Fibroblast of lung (primary cell): ENCODE measurements around the gene VPS13D. TPM values are rescaled to one million over a fixed set of nuclear protein-coding genes. Genes with fewer than 3 reads are reported as not detected.

Experiments used
- DNase-seq, 2 donors: peaks; one replicate each; pipeline versions ENCODE4 v3.0.0 to v3.0.0-alpha.2; 2010; ENCODE audit warnings: low read depth in 2 of 2
- H2AFZ ChIP-seq: 2 replicates; pipeline ENCODE4 v1.5.1; 2012; ENCODE audit warnings: low read length, control low read depth, inconsistent platforms
- H3K27ac ChIP-seq: 2 replicates; pipeline ENCODE4 v1.5.1; 2011; ENCODE audit warnings: low read length, control low read depth; ENCODE audit not compliant: insufficient read depth
- H3K27me3 ChIP-seq: 2 replicates; pipeline ENCODE4 v1.5.1; 2011; ENCODE audit warnings: mild to moderate bottlenecking, low read length; ENCODE audit not compliant: control insufficient read depth, insufficient read depth
- H3K36me3 ChIP-seq: 2 replicates; pipeline ENCODE4 v1.5.1; 2011; ENCODE audit warnings: low read length; ENCODE audit not compliant: control insufficient read depth, insufficient read depth
- H3K4me1 ChIP-seq: 2 replicates; pipeline ENCODE4 v1.5.1; 2011; ENCODE audit warnings: low read length; ENCODE audit not compliant: control insufficient read depth, insufficient read depth; ENCODE audit errors: extremely low read depth
- H3K4me2 ChIP-seq: 2 replicates; pipeline ENCODE4 v1.5.1; 2011; ENCODE audit warnings: low read length, control low read depth; ENCODE audit not compliant: insufficient read depth; ENCODE audit errors: extremely low read depth
- H3K4me3 ChIP-seq, 4 experiments: fragments of 200-600 bp in 1 of 4; sonication (generic) in 1 of 4; replicated peaks in 1 of 4; 2 replicates each; pipeline ENCODE4 v1.5.1; 2011 to 2016; ENCODE audit warnings: low read length in 4 of 4, low read depth in 3 of 4, mild to moderate bottlenecking in 3 of 4, control low read depth in 2 of 4, inconsistent platforms in 1 of 4, mixed read lengths in 1 of 4; ENCODE audit not compliant: insufficient read depth in 1 of 4; ENCODE audit errors: control extremely low read depth in 1 of 4
- H3K79me2 ChIP-seq: 2 replicates; pipeline ENCODE4 v1.5.1; 2012; ENCODE audit warnings: mild to moderate bottlenecking, low read length, inconsistent platforms; ENCODE audit not compliant: control insufficient read depth, insufficient read depth
- H3K9ac ChIP-seq: 2 replicates; pipeline ENCODE4 v1.5.1; 2011; ENCODE audit warnings: mild to moderate bottlenecking, low read length, control low read depth; ENCODE audit not compliant: insufficient read depth
- H3K9me3 ChIP-seq: 2 replicates; pipeline ENCODE4 v1.5.1; 2012; ENCODE audit warnings: low read depth, low read length; ENCODE audit not compliant: control insufficient read depth, insufficient read depth
- H4K20me1 ChIP-seq: 2 replicates; pipeline ENCODE4 v1.5.1; 2011; ENCODE audit warnings: low read length; ENCODE audit not compliant: control insufficient read depth, insufficient read depth; ENCODE audit errors: extremely low read depth
- CTCF ChIP-seq, 2 donors: IDR thresholded peaks in 1 of 2; conservative IDR thresholded peaks in 1 of 2; 1 replicate in 1 of 2; 2 replicates in 1 of 2; pipeline ENCODE4 v1.5.1; 2011 to 2012; ENCODE audit warnings: low read length in 2 of 2, control low read depth in 1 of 2, inconsistent platforms in 1 of 2, low read depth in 1 of 2, mild to moderate bottlenecking in 1 of 2
- EZH2 ChIP-seq: IDR thresholded peaks from 2 replicates; pipeline ENCODE4 v1.5.1; 2012; ENCODE audit warnings: low read length, control low read depth, mild to moderate bottlenecking; ENCODE audit errors: missing control alignments
- polyA plus RNA-seq, 2 donors: library from polyadenylated mRNA; depleted of rRNA in 1 of 2; stranded (reverse) in 1 of 2; unstranded in 1 of 2; fragments of >200 nt; gene quantifications; 2 replicates each; pipeline ENCODE4 v1.2.1, GENCODE V29; 2011 to 2012; ENCODE audit warnings: missing spikeins in 1 of 2
- total RNA-seq: library from RNA; depleted of rRNA; stranded (reverse); fragments of >200 nt; gene quantifications from 2 replicates; pipeline ENCODE4 v1.2.1, GENCODE V29; 2014

VPS13D gene
- total and polyA plus RNA-seq, 2 donors (not counting 1 experiment from before 2014, with no cell fraction given) = 14.6 to 40.0 TPM

- no peak overlapping the region for H3K4me2 ChIP-seq
- H3K27ac ChIP-seq = no peak overlapping the region
- peaks cover 3% of the 10 kb centered on the region for H3K27me3 ChIP-seq
- peaks cover 2% of the 10 kb centered on the region for H3K36me3 ChIP-seq
- H3K4me3 ChIP-seq = no peak overlapping the region
- no peaks in the 10 kb centered on the region for H4K20me1 ChIP-seq
- H3K9ac ChIP-seq = no peak overlapping the region
- TF ChIP-seq EZH2 (no peak), CTCF (conservative IDR thresholded peaks at IDR 0.05 in 1 of 2, IDR thresholded peaks at IDR 0.05 in 1 of 2; ENCODE audit: low read depth in 1 of 2, low read length in 2 of 2) (no peak)
- no peaks in the 10 kb centered on the region for H3K4me1 ChIP-seq
- H3K79me2 ChIP-seq = no peaks in the 10 kb centered on the region
- DNase-seq = no peak
- H2AFZ ChIP-seq = no peak overlapping the region
- no peaks in the 10 kb centered on the region for H3K9me3 ChIP-seq
These were observed 20.4 kb upstream of the VPS13D start for GRCh38 chr1:12209495-12209832.

- Histone ChIP-seq H3K9ac (no peak overlapping the region), H3K27ac (no peak overlapping the region), H3K79me2 (no peaks in the 10 kb centered on the region), H3K4me3 (no peak overlapping the region), H3K36me3 (no peaks in the 10 kb centered on the region), H3K27me3 (peaks cover 13% of the 10 kb centered on the region), H3K4me1 (no peaks in the 10 kb centered on the region), H3K4me2 (no peak overlapping the region), H3K9me3 (no peaks in the 10 kb centered on the region), H2AFZ (no peak overlapping the region), H4K20me1 (no peaks in the 10 kb centered on the region)
- DNase-seq = no peak
- TF ChIP-seq EZH2 = no peak
- TF ChIP-seq CTCF (conservative IDR thresholded peaks at IDR 0.05 in 1 of 2, IDR thresholded peaks at IDR 0.05 in 1 of 2; ENCODE audit: low read depth in 1 of 2, low read length in 2 of 2) = no peak
These were observed 14.5 kb upstream of the VPS13D start for GRCh38 chr1:12215118-12215961.

- Histone ChIP-seq H3K36me3 (no peaks in the 10 kb centered on the region), H2AFZ (no peak overlapping the region), H3K4me3 (no peak overlapping the region), H3K27me3 (peaks cover 14% of the 10 kb centered on the region), H3K27ac (no peak overlapping the region), H3K9ac (no peak overlapping the region), H3K4me2 (no peak overlapping the region), H3K4me1 (no peaks in the 10 kb centered on the region), H3K9me3 (no peaks in the 10 kb centered on the region), H4K20me1 (no peaks in the 10 kb centered on the region), H3K79me2 (no peaks in the 10 kb centered on the region)
- no peak for DNase-seq
- no peak for TF ChIP-seq CTCF (conservative IDR thresholded peaks at IDR 0.05 in 1 of 2, IDR thresholded peaks at IDR 0.05 in 1 of 2; ENCODE audit: low read depth in 1 of 2, low read length in 2 of 2)
- no peak for TF ChIP-seq EZH2
These were observed 10.0 kb upstream of the VPS13D start for GRCh38 chr1:12219800-12220199.
